ENCODE results near the gene NAP1L5. TPM values are rescaled to one million over a fixed set of nuclear protein-coding genes. Genes with fewer than 3 reads are reported as not detected.

NAP1L5 gene
- polyA plus RNA-seq, 2 of the 4 experiments (the other 2 are of a cell fraction): 2.4 to 3.0 TPM

DNA sequence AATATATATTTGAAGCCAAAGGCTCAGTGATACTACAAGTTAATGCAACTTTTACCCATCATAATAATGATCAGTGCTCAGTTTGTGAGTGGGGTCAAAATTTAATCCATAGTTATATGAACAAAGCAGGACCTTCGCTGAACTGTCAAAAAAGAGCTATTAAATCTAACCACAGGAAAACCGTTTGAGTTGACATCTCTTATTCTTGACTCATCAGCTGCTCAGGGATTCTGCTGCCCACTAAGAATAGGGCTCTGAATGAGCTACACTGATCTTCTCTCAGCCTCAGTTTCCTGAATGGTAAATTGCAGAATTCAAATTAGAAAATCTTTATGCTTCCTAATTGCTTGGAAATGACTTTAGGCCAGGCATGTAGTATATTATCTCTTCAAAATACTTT is 44.9 kb upstream of the NAP1L5 start:
- H3K4me1 ChIP-seq: 0 out of 3 replicates have a peak, but pooled peaks cover 3% of the 10 kb centered on the region
- no peak overlapping the region for H3K4me2 ChIP-seq
- WGBS (ENCODE audit: missing lambda C conversion rate): 58% methylated on average over 2 of the region's 2 CpGs
- no peak for FAIRE-seq
- no peak overlapping the region for H3K27ac ChIP-seq
- no peaks in the 10 kb centered on the region for H3K9me3 ChIP-seq
- no peak for ATAC-seq
- H3K4me3 ChIP-seq: no peak overlapping the region
- ChIA-PET POLR2A (no interaction called here), CTCF (no interaction called here)
- TF ChIP-seq CBX2 (IDR thresholded peaks at IDR 0.05; ENCODE audit: borderline replicate concordance, low read depth) (no peak), EHF (CRISPR knock-in tag; IDR thresholded peaks at IDR 0.05) (no peak), HOXB13 (CRISPR knock-in tag; IDR thresholded peaks at IDR 0.05; ENCODE audit: low read depth) (no peak), GATA3 (IDR thresholded peaks at IDR 0.05; ENCODE audit: borderline replicate concordance) (no peak), RAD21 (conservative IDR thresholded peaks at IDR 0.05 in 1 of 2, IDR thresholded peaks at IDR 0.05 in 1 of 2) (no peak), ZFP36 (IDR thresholded peaks at IDR 0.05; ENCODE audit: borderline replicate concordance, partially characterized antibody) (no peak), NPAS2 (CRISPR knock-in tag; IDR thresholded peaks at IDR 0.05; ENCODE audit: borderline replicate concordance) (no peak), MAZ (IDR thresholded peaks at IDR 0.05; ENCODE audit: borderline replicate concordance, low read depth, low read length) (no peak), NR3C1 (IDR thresholded peaks at IDR 0.05) (no peak), SREBF2 (IDR thresholded peaks at IDR 0.05) (no peak), HMGXB4 (CRISPR knock-in tag; IDR thresholded peaks at IDR 0.05; ENCODE audit: borderline replicate concordance) (no peak), RFX5 (IDR thresholded peaks at IDR 0.05) (no peak), CEBPB (IDR thresholded peaks at IDR 0.05) (no peak), JUN (IDR thresholded peaks at IDR 0.05) (no peak), KDM5A (IDR thresholded peaks at IDR 0.05) (no peak)
- TF ChIP-seq, protein P1, sequence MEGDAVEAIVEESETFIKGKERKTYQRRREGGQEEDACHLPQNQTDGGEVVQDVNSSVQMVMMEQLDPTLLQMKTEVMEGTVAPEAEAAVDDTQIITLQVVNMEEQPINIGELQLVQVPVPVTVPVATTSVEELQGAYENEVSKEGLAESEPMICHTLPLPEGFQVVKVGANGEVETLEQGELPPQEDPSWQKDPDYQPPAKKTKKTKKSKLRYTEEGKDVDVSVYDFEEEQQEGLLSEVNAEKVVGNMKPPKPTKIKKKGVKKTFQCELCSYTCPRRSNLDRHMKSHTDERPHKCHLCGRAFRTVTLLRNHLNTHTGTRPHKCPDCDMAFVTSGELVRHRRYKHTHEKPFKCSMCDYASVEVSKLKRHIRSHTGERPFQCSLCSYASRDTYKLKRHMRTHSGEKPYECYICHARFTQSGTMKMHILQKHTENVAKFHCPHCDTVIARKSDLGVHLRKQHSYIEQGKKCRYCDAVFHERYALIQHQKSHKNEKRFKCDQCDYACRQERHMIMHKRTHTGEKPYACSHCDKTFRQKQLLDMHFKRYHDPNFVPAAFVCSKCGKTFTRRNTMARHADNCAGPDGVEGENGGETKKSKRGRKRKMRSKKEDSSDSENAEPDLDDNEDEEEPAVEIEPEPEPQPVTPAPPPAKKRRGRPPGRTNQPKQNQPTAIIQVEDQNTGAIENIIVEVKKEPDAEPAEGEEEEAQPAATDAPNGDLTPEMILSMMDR (IDR thresholded peaks at IDR 0.05): no peak
- no peak for DNase-seq (ENCODE audit: low read depth in 1 of 2, low spot score in 1 of 2)

DNA sequence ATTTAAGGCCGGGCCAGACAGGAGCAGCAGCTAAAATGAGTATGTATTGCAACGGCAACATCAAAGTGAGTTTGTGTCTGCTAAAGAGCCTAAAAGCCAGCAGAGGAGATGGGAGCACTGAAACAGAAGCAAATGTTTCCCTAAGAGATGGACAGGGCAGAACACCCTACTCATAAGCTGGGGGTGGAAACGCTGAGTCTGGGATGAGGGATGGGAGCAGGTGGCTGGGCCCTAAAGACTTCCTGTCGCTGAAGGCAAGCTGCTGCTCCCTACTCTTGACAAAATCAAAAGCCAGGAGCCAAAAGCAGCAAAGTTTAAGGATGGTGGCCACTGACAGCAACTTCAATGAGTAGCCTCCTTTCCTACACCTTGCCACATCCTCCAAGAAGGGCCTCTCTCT is 40.6 kb upstream of the NAP1L5 start:
- POLR2A ChIA-PET: no interaction called here
- Histone ChIP-seq H3K27ac (no peak overlapping the region), H3K4me2 (no peak overlapping the region), H3K4me3 (no peak overlapping the region), H3K9me3 (no peaks in the 10 kb centered on the region), H3K4me1 (no peaks in the 10 kb centered on the region)
- TF ChIP-seq ZSCAN20 (CRISPR knock-in tag; IDR thresholded peaks at IDR 0.05) (no peak), HDAC2 (IDR thresholded peaks at IDR 0.05) (no peak), SREBF2 (IDR thresholded peaks at IDR 0.05) (no peak), FOXS1 (CRISPR knock-in tag; IDR thresholded peaks at IDR 0.05) (no peak), RNF2 (IDR thresholded peaks at IDR 0.05; ENCODE audit: borderline replicate concordance, low read depth) (no peak), CEBPB (IDR thresholded peaks at IDR 0.05) (no peak), HOXB13 (CRISPR knock-in tag; IDR thresholded peaks at IDR 0.05; ENCODE audit: low read depth) (no peak), NPAS2 (CRISPR knock-in tag; IDR thresholded peaks at IDR 0.05; ENCODE audit: borderline replicate concordance) (no peak), CHD4 (IDR thresholded peaks at IDR 0.05; ENCODE audit: borderline replicate concordance) (no peak), SMC3 (IDR thresholded peaks at IDR 0.05) (no peak), JUN (IDR thresholded peaks at IDR 0.05) (no peak)
- CTCF ChIA-PET: interaction anchor here (1.3 kb wide), 1 partner anchor 32 kb away, joined by 7 read pairs; no protein-coding TSS in a partner anchor
- DNase-seq (ENCODE audit: low read depth in 1 of 2, low spot score in 1 of 2) (no peak), FAIRE-seq (no peak), ATAC-seq (no peak)
- 98% methylated on average over 4 of the region's 4 CpGs for WGBS (ENCODE audit: missing lambda C conversion rate)

Data from A549 (cell line).